HTR-8/SVneo (cell line): ENCODE measurements around the gene BMPER.

Source experiments
- DNase-seq: peaks from one replicate; pipeline ENCODE4 v3.0.0; 2011; ENCODE audit warnings: low spot score, mixed read lengths; ENCODE audit not compliant: insufficient read length
- FAIRE-seq: peaks from 2 replicates; lab custom pipeline; 2011; peaks lifted over from hg19 to GRCh38; lab: Jason Lieb, UNC

Gene BMPER

GRCh38 chr7:33961948-33962347, 56.6 kb downstream of the BMPER start:
- FAIRE-seq (no peak), DNase-seq (no peak)

DNA sequence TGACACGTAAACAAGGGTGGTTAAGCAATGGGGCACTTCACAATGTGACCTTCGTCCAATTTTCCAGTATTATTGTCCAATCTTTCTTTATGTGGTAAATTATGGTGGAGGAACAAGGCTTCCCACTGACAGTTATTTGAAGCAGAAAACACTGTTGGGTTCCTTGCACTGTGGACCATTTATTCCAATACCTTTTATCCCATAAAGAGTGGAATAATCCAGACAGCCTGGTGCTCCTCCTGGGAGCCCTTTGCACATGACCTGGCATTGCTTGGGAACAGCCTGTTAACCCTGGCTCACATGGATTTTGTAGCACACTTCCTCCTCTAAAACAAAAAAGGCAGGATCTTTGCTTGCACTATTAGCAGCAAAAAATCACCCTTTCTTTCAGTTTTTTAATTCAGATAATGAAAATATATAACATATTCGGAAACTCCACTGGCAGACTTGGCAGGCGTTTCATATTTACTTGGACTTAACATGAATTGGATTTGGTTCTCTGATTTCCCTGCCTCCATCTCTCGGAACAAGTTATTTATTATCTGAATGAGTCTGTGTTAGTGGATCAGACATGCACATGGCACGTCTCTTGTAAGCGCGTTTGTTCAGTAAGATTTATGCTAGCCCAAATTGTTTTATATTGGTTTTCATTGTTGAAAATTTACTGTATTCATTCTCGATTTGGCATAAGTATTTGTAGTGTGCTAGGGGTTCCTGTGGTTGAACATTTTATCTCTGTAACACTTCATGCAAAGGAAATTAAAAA, 59.3 kb downstream of the BMPER start:
- FAIRE-seq (no peak), DNase-seq (no peak)

DNA sequence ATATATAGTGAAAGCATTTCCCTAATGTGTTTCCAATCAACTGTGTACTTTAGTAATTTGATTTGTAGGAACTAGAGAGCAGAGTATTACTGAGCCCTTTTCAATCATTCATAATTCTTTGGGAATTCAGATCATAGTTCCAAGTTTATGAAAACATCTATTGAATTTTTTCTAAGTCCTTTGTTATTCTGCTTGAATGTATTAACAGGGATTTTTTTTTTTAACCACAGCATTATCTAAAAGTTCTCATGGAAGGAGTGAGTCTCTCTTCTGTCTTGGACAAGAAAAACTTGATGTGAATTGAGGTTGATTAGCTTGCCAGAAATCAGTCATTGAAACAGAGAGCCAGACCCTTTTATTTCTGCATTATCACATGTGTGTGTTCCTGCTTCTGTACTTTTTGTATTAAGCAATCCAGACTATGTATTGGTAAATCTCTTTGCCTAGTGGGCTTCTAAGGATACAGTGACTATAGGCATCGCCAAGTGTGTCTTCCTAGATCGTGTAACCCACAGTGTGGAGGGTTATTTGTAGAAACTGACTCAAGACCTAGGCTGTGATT, 59.9 kb downstream of the BMPER start:
- DNase-seq: no peak
- no peak for FAIRE-seq

- no peak for DNase-seq
- no peak for FAIRE-seq
Measured at GRCh38 chr7:33968591-33968990, 63.3 kb downstream of the BMPER start.

DNA sequence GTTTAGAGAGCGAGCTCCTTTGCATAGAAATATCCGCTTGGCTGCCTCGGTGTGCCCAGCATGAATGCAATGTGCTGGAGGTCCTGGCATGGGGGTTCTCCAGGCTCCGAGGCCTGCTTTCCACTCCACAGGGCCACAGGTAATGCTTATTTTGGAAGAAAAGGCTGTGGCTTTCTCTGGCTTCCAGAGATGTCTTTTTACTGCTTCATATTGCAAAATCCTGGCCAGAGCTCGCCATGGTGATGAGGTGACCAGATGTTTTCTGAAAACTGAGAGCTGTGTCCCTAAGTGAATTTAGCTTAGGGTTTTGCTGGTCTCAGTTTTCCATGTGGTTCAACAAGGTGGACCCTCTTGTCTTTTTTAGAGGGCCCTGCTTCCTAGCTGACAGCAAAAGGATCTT, 65.2 kb downstream of the BMPER start:
- DNase-seq (no peak), FAIRE-seq (no peak)

DNA sequence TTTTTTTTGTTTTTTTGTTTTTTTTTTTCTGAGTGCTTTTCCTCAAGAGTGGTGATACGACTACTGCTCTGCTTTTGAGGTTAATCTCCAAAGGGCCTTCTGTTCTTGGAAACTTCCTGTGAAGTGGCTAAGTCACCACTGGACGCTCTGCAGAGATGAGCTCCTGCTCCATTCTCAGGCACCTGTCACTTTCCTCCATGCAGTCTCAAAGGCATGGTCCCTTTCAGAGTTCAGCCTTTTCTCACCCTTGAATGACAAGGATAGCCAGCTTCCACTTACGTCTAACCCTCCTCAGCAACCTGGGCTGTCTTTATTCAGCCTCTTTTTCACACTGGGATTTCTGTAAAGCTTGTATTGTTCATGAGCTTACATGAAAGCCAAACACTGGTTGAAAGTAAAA, 65.8 kb downstream of the BMPER start:
- no peak for FAIRE-seq
- no peak for DNase-seq

- peak; percentile 65 for FAIRE-seq
- peak; percentile 26 for DNase-seq
Measured at GRCh38 chr7:33973231-33974015, 68.1 kb downstream of the BMPER start.

DNA sequence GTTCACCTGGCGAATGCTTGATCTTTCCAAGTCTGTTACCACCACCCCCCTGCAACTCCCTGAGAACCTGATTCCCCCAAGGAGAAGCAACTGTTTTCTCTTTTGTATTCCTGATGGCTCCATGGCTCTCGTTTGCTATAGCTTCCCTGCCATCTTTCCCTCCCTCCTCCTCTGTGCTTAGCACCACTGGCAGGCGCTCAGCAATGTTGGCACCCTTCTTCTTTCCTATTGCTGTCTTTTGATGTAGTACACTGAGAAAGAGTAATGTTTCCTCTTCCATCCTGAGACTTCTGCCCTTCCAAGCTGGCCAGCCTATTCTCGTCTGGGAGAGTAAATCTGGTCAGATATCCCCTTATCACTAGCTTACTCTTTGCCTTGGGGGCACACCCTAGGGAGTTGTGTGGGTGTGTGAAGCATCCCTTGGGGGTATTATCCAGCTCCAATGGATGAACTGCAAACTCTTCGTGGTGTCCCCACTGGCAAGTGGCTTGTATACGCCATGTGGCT, 74.0 kb downstream of the BMPER start:
- no peak for FAIRE-seq

GRCh38 chr7:33979807-33980355, 74.5 kb downstream of the BMPER start:
- DNase-seq: peak; percentile 60
- FAIRE-seq: peak; percentile 91

More for the DNA sequence above, 74.0 kb downstream of the BMPER start:
- no peak for DNase-seq

GRCh38 chr7:33981226-33981625, 75.9 kb downstream of the BMPER start:
- no peak for FAIRE-seq

GRCh38 chr7:33981671-33982424, 76.5 kb downstream of the BMPER start:
- no peak for DNase-seq
- no peak for FAIRE-seq

More at GRCh38 chr7:33981226-33981625, 75.9 kb downstream of the BMPER start:
- DNase-seq: no peak

DNA sequence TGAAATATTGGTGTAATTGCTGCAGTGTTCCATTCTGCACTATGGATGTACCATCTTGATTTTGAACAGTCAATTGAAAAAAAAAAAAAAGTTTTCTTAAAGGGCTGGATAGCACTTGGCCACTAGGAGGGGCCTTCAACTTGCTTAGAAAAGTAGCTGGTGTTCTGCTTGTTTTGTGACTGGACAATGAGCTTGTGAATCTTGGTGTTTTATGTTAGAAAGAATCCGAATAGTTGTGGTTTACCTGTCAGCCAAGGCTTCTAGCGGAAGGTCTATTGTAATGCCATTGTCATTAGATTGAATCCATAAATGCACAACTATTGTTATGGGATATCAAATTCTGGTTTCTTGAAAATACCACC, 77.1 kb downstream of the BMPER start:
- DNase-seq (peak; percentile 14), FAIRE-seq (no peak)

DNA sequence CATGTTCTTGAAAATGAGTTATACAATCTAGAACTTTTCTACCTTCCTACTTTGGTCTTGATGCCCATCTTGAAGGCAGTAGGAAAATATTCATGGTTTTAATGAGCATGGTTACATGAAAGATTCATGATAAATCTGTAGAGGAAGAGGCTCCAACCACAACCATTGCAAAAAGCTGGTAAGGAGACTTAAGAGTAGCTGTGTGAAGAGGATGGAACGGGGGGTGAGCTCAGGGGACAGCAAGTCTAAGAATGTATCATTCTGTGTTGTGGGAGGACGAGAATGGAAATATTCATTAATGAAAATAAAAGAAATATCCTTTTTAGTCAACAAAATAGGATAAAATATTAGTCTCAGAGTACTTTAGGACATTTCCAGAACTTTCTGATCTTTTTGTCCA, 81.1 kb downstream of the BMPER start:
- no peak for FAIRE-seq
- DNase-seq: no peak

DNA sequence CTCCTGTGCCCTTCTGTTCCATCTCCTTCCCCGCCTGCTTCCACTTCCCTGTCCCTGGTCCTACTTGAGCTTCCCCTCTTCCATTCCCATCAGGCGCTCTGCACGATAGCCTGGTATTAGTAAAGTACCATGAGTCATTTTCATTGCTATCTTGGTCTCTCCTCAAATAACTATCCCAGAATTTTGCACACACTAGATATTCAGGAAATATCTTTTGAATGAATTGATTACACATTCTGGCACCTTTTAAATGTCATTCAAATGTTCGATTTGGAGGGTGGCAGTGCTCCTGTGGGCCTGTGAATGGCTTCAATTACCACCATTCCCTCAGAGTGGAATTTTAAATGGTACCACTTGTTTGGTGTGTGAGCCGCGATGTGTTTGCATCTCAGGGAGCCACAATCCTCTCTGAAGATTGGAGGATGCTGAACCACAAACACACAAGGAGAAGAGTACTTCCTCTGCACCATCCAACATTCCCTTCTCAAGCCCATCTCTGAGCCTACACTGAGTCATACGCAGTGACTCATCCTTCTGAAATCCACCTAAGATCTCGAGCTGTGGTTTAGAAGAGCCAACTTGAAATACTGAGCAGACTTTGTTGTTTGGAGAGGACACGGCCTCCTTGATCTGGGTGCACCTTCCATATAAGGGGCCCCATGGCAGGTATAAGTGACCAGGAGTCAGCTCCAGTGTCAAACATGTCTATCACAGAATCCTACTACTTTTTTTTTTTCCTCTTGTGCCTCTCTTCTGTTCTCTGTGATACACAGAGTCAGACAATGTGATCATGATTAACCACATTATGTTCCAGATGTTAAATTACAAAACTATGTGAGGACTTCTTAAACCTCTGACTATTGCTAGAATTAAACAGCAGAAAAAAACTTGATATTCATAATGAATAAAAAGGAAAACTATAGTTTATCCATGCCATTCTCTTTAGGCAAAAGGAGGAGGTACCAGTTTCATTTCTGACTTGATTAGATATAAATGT, 81.9 kb downstream of the BMPER start:
- DNase-seq: peak; percentile 76
- peak; percentile 92 for FAIRE-seq

DNA sequence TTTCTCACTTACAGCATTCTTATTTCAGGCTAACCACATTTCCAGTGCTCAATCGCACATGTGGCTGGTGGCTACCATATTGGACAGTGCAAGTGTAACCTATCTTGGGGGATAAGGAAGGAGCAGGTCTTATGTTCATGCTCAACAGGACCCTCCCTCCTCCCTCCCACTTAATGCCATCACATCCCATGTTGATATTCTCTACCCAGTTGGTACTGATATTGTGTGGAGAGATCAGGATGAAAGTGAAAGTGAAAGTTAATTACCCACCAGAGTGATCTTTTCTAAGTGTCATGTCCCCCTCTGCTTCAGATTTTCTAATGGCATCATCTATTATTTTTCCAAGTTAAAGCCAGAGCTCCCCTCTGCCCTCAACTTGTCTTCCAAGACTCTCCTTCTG, 91.6 kb downstream of the BMPER start:
- no peak for FAIRE-seq

DNA sequence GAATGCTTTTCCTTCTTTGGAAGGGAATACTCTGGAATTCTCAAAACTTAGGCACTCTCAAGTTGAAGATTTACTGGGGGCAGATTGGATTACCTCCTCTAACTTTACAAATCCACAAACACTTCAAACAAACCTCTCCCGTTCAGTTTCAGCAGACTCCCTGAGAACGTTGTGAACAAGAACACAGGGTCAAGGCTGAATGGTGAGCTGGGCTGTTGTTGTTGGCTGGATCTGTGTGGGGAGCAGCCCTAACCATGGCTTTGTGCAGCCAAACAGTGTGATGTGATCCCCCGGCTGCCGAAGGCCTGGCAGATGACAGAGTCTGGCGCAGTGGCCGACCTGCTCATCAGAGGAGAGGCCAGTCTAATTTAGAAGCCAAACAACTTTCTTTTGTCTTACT, 93.1 kb downstream of the BMPER start:
- DNase-seq (no peak), FAIRE-seq (no peak)

More for the DNA sequence above, 91.6 kb downstream of the BMPER start:
- DNase-seq: no peak

GRCh38 chr7:34011017-34011695, 105.8 kb downstream of the BMPER start:
- FAIRE-seq: no peak
- no peak for DNase-seq

DNA sequence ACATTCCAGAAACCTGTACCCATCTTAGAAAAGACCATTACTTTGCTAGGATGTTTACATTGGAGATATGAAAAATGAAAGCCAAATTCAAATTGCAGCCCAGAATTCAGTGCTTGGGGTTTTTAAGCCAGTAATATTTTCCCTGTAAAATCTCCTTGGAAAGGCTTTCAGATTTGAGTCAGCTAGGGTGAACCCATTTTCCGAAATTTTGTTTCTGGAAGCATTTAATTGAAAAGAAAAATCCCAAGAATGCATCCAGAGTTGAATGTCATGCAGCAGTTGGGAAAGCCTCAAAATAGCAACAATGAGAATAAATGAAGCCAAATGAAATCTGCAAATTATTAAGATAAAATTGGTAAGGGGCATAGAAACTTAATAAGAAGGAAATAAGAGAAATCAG, 106.4 kb downstream of the BMPER start:
- no peak for FAIRE-seq
- no peak for DNase-seq
